Measurements from ENCODE around the gene CMSS1.

The CMSS1 gene

DNA sequence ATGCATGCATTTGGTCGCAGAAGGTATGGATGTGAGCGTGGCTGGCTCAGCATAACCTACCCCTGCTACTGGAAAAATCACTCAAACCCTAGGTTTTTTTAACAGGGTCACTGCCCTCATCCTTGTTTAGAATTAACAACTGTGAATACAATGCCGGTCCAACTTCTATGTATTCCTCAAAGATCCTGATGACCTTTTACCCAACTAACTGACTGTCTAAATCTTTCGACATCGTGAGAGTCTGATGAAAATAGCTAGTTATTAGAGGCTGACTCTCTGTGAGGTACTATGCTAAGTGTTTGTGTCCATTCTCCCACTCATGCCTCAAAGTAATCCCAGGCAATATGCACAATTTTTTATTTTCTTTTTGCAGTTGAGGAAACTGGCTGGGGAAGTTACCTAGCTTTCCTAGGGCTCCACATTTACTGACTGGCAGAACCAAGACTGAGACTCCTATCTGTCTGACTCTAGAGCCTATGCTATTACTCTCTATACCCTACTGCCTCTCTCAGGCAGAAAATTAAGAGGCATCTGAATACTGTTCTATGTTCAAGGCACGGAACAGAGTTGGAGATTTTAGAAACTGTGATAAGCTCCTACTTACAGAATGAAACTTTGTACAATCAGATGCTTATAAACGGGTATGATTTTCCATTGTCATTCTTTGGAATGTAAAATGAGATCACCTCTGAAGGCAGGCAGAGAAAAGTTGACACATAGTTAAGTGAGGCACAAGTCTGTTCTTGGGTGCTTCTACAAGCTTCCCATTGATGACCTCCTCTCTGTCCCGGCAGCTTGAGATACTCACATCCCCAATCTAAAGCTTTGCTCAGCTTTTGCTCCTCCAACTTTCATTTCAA lies 240.3 kb downstream of the CMSS1 start:
- H3K4me1 ChIP-seq (ENCODE audit: insufficient read depth, low read length, severe bottlenecking), result no peaks in the 10 kb centered on the region
- no peak overlapping the region for H2AFZ ChIP-seq (ENCODE audit: low read length)
- no peak overlapping the region for H3K4me2 ChIP-seq (ENCODE audit: low read length)
- no peaks in the 10 kb centered on the region for H3K9me3 ChIP-seq (ENCODE audit: low read length)
- no peaks in the 10 kb centered on the region; the same call in 1 of the 2 replicates for H3K36me3 ChIP-seq (ENCODE audit: insufficient read depth, low read length)
- H3K79me2 ChIP-seq (ENCODE audit: insufficient read depth, low read length), result no peaks in the 10 kb centered on the region
- no peak overlapping the region for H3K9ac ChIP-seq (ENCODE audit: low read length)
- H3K27ac ChIP-seq (ENCODE audit: low read depth, low read length, poor library complexity, severe bottlenecking), result no peak overlapping the region
- TF ChIP-seq, protein P1, sequence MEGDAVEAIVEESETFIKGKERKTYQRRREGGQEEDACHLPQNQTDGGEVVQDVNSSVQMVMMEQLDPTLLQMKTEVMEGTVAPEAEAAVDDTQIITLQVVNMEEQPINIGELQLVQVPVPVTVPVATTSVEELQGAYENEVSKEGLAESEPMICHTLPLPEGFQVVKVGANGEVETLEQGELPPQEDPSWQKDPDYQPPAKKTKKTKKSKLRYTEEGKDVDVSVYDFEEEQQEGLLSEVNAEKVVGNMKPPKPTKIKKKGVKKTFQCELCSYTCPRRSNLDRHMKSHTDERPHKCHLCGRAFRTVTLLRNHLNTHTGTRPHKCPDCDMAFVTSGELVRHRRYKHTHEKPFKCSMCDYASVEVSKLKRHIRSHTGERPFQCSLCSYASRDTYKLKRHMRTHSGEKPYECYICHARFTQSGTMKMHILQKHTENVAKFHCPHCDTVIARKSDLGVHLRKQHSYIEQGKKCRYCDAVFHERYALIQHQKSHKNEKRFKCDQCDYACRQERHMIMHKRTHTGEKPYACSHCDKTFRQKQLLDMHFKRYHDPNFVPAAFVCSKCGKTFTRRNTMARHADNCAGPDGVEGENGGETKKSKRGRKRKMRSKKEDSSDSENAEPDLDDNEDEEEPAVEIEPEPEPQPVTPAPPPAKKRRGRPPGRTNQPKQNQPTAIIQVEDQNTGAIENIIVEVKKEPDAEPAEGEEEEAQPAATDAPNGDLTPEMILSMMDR (IDR thresholded peaks at IDR 0.05; ENCODE audit: low read length), result no peak
- no peak for TF ChIP-seq EZH2 (IDR thresholded peaks at IDR 0.05; ENCODE audit: borderline replicate concordance, low read length)
- no peaks in the 10 kb centered on the region for H4K20me1 ChIP-seq (ENCODE audit: insufficient read depth, low read length)
- H3K27me3 ChIP-seq (ENCODE audit: insufficient read depth, low read length), result no peaks in the 10 kb centered on the region
- H3K4me3 ChIP-seq (ENCODE audit: low read depth, low read length, poor library complexity, severe bottlenecking), result no peak overlapping the region
- H3K9me2 ChIP-seq (ENCODE audit: low read depth, low read length), result no peaks in the 10 kb centered on the region
- no peaks in the 10 kb centered on the region for H3F3A ChIP-seq (ENCODE audit: insufficient read depth, low read length)

DNA sequence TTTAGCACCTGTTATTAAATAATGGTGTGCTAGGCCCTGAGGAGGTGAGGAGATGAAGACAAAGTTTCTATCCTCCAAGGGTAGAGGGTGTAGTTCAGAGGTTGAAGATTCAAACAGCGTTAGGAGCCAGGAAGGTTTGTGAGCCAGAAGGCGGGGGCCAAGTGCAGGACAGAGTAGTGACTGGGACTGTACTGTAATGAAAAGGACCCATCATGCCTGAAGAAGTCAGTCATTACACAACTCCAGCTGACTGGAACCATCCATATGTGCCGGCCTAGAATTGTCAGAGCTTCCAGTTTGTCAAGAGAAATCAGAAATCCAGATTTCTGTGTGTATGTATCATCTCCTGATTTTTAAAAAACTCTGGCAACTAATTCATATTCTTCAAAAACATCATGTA lies 241.8 kb downstream of the CMSS1 start:
- no peaks in the 10 kb centered on the region for H3F3A ChIP-seq (ENCODE audit: insufficient read depth, low read length)
- no peaks in the 10 kb centered on the region for H3K79me2 ChIP-seq (ENCODE audit: insufficient read depth, low read length)
- no peak overlapping the region for H2AFZ ChIP-seq (ENCODE audit: low read length)
- H3K9ac ChIP-seq (ENCODE audit: low read length), result no peak overlapping the region
- H3K4me1 ChIP-seq (ENCODE audit: insufficient read depth, low read length, severe bottlenecking), result no peaks in the 10 kb centered on the region
- no peak overlapping the region for H3K4me2 ChIP-seq (ENCODE audit: low read length)
- TF ChIP-seq EZH2 (IDR thresholded peaks at IDR 0.05; ENCODE audit: borderline replicate concordance, low read length), result no peak
- TF ChIP-seq, protein P1 (IDR thresholded peaks at IDR 0.05; ENCODE audit: low read length), result no peak
- no peaks in the 10 kb centered on the region for H3K9me3 ChIP-seq (ENCODE audit: low read length)
- no peaks in the 10 kb centered on the region for H3K36me3 ChIP-seq (ENCODE audit: insufficient read depth, low read length)
- no peaks in the 10 kb centered on the region for H3K9me2 ChIP-seq (ENCODE audit: low read depth, low read length)
- H4K20me1 ChIP-seq (ENCODE audit: insufficient read depth, low read length), result no peaks in the 10 kb centered on the region
- H3K4me3 ChIP-seq (ENCODE audit: low read depth, low read length, poor library complexity, severe bottlenecking), result no peak overlapping the region
- H3K27ac ChIP-seq (ENCODE audit: low read depth, low read length, poor library complexity, severe bottlenecking), result no peak overlapping the region
- no peaks in the 10 kb centered on the region for H3K27me3 ChIP-seq (ENCODE audit: insufficient read depth, low read length)

DNA sequence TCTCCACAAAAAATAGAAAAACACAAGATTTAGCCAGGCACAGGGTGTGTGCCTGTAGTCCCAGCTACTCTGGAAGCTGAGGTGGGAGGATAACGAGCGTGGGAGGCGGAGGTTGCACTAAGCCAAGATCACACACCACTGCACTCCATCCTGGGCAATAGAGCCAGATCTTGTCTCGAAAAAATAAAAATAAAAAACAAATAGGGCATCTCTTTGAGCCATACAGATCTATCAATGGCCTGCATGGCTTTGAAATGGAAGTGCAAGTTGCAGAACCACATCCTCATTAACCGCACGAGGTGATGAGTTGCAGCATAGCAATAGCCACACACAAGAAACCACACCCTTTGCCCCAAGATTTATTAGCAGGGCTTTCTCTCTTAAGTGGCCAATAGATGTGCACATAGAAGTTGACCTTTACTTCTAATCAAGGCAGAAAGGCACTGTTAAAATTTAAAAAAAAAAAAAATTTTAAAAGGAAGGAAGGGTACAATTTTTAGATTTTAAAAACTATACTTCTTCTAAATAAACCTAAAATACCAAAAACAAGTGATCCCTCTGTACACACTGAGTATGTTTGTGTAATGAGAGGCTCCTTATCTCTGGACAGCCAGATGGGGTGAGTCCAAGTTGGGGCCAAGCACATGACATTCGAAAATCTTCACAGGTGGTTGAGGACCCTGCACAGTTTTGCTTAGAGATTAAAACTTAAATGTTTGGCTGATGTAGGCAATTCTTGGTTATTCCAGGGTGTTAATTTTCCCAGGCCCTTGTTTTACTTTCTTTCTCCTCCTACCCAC lies 243.2 kb downstream of the CMSS1 start:
- no peaks in the 10 kb centered on the region for H3K4me1 ChIP-seq (ENCODE audit: insufficient read depth, low read length, severe bottlenecking)
- H3K4me3 ChIP-seq (ENCODE audit: low read depth, low read length, poor library complexity, severe bottlenecking), result no peak overlapping the region
- no peaks in the 10 kb centered on the region for H3K9me2 ChIP-seq (ENCODE audit: low read depth, low read length)
- no peak overlapping the region for H3K9ac ChIP-seq (ENCODE audit: low read length)
- no peaks in the 10 kb centered on the region for H3K9me3 ChIP-seq (ENCODE audit: low read length)
- H3K79me2 ChIP-seq (ENCODE audit: insufficient read depth, low read length), result no peaks in the 10 kb centered on the region
- no peaks in the 10 kb centered on the region for H3F3A ChIP-seq (ENCODE audit: insufficient read depth, low read length)
- no peak overlapping the region for H3K27ac ChIP-seq (ENCODE audit: low read depth, low read length, poor library complexity, severe bottlenecking)
- H4K20me1 ChIP-seq (ENCODE audit: insufficient read depth, low read length), result no peaks in the 10 kb centered on the region
- no peak overlapping the region for H3K4me2 ChIP-seq (ENCODE audit: low read length)
- TF ChIP-seq EZH2 (IDR thresholded peaks at IDR 0.05; ENCODE audit: borderline replicate concordance, low read length), result no peak
- TF ChIP-seq, protein P1 (IDR thresholded peaks at IDR 0.05; ENCODE audit: low read length), result no peak
- no peak overlapping the region for H2AFZ ChIP-seq (ENCODE audit: low read length)
- no peaks in the 10 kb centered on the region for H3K36me3 ChIP-seq (ENCODE audit: insufficient read depth, low read length)
- H3K27me3 ChIP-seq (ENCODE audit: insufficient read depth, low read length), result no peaks in the 10 kb centered on the region

All from OCI-LY1 (cell line).